ENCODE results near the gene TMEM244. TPM values are rescaled to one million over a fixed set of nuclear protein-coding genes. Genes with fewer than 3 reads are reported as not detected.

The TMEM244 gene
- total and polyA plus RNA-seq, 2 donors (not counting 3 experiments of a cell fraction or from before 2014, with no cell fraction given): not detected

GRCh38 chr6:129818251-129818650, 42.9 kb downstream of the TMEM244 start:
- intact Hi-C loops (cut with micrococcal nuclease) (no loop called here), dilution Hi-C loops (cut with MboI; ENCODE audit: extremely low pct_ligation_motif_present, low sequenced_read_pairs) (no loop called here)
- Histone ChIP-seq H3K9me3 (replicated peaks; ENCODE audit: control insufficient read depth, insufficient read depth, low read length) (no peaks in the 10 kb centered on the region), H3K4me1 (ENCODE audit: control insufficient read depth, extremely low read depth, insufficient read depth, low read length) (no peaks in the 10 kb centered on the region), H3K4me2 (ENCODE audit: insufficient read depth, low read length) (no peak overlapping the region), H3K36me3 (ENCODE audit: control insufficient read depth in 2 of 2, extremely low read depth in 1 of 2, insufficient read depth in 2 of 2, low read length in 2 of 2) (no peaks in the 10 kb centered on the region), H4K20me1 (replicated peaks; ENCODE audit: control insufficient read depth, extremely low read depth, insufficient read depth, low read length) (no peaks in the 10 kb centered on the region), H3K4me3 (replicated peaks in 1 of 3; ENCODE audit: insufficient read depth in 1 of 3, low read depth in 1 of 3, low read length in 3 of 3) (no peak overlapping the region), H3K79me2 (ENCODE audit: control insufficient read depth, insufficient read depth, low read length) (no peaks in the 10 kb centered on the region), H3K27me3 (ENCODE audit: control insufficient read depth in 2 of 2, insufficient read depth in 2 of 2, low read length in 2 of 2) (peaks cover 2 to 9% of the 10 kb centered on the region in 2 experiments), H2AFZ (ENCODE audit: low read depth, low read length) (no peak overlapping the region), H3K9ac (replicated peaks; ENCODE audit: extremely low read depth, insufficient read depth, low read length) (no peak overlapping the region), H3K27ac (ENCODE audit: insufficient read depth, low read depth, low read length) (no peak overlapping the region), H3K9me1 (replicated peaks; ENCODE audit: control insufficient read depth, extremely low read depth, insufficient read depth, low read length) (no peaks in the 10 kb centered on the region)
- no TSS peak for BruUV-seq (replicated peaks)
- ChIA-PET POLR2A (no interaction called here), CTCF (no interaction called here)
- TF ChIP-seq CTCF (IDR thresholded peaks at IDR 0.05; ENCODE audit: extremely low read depth in 1 of 2, insufficient read depth in 1 of 2, low read depth in 1 of 2, low read length in 2 of 2) (no peak), GATA2 (IDR thresholded peaks at IDR 0.05; ENCODE audit: insufficient read depth, insufficient read length, low read depth, low read length) (no peak), MAX (IDR thresholded peaks at IDR 0.05; ENCODE audit: insufficient read depth, insufficient read length) (no peak), POLR2A (IDR thresholded peaks at IDR 0.05; ENCODE audit: low read depth, low read length) (no peak), POLR2AphosphoS5 (IDR thresholded peaks at IDR 0.05; ENCODE audit: insufficient read depth, low read depth, low read length) (no peak), MYC (IDR thresholded peaks at IDR 0.05; ENCODE audit: low read depth, low read length) (no peak)
- FAIRE-seq (no peak), DNase-seq (ENCODE audit: low read depth, low spot score) (no peak)

GRCh38 chr6:129817821-129818220, 43.3 kb downstream of the TMEM244 start:
- FAIRE-seq (no peak), DNase-seq (ENCODE audit: low read depth, low spot score) (no peak)
- H4K20me1 ChIP-seq (replicated peaks; ENCODE audit: control insufficient read depth, extremely low read depth, insufficient read depth, low read length): no peaks in the 10 kb centered on the region
- no peaks in the 10 kb centered on the region for H3K9me3 ChIP-seq (replicated peaks; ENCODE audit: control insufficient read depth, insufficient read depth, low read length)
- H3K4me2 ChIP-seq (ENCODE audit: insufficient read depth, low read length): no peak overlapping the region
- no peak overlapping the region for H3K27ac ChIP-seq (ENCODE audit: insufficient read depth, low read depth, low read length)
- dilution Hi-C loops (cut with MboI; ENCODE audit: extremely low pct_ligation_motif_present, low sequenced_read_pairs): no loop called here
- intact Hi-C loops (cut with micrococcal nuclease): no loop called here
- H3K27me3 ChIP-seq (ENCODE audit: control insufficient read depth in 2 of 2, insufficient read depth in 2 of 2, low read length in 2 of 2): peaks cover 2 to 12% of the 10 kb centered on the region in 2 experiments
- no peaks in the 10 kb centered on the region for H3K9me1 ChIP-seq (replicated peaks; ENCODE audit: control insufficient read depth, extremely low read depth, insufficient read depth, low read length)
- no TSS peak for BruUV-seq (replicated peaks)
- H3K9ac ChIP-seq (replicated peaks; ENCODE audit: extremely low read depth, insufficient read depth, low read length): no peak overlapping the region
- TF ChIP-seq CTCF (IDR thresholded peaks at IDR 0.05; ENCODE audit: extremely low read depth in 1 of 2, insufficient read depth in 1 of 2, low read depth in 1 of 2, low read length in 2 of 2) (no peak), EZH2 (IDR thresholded peaks at IDR 0.05; ENCODE audit: borderline replicate concordance, low read depth, low read length, severe bottlenecking) (no peak), FOS (IDR thresholded peaks at IDR 0.05; ENCODE audit: borderline replicate concordance, insufficient read depth, low read length) (no peak), POLR2A (IDR thresholded peaks at IDR 0.05; ENCODE audit: low read depth, low read length) (no peak), MYC (IDR thresholded peaks at IDR 0.05; ENCODE audit: low read depth, low read length) (no peak)
- no peak overlapping the region for H3K4me3 ChIP-seq (replicated peaks in 1 of 3; ENCODE audit: insufficient read depth in 1 of 3, low read depth in 1 of 3, low read length in 3 of 3)
- no peaks in the 10 kb centered on the region for H3K4me1 ChIP-seq (ENCODE audit: control insufficient read depth, extremely low read depth, insufficient read depth, low read length)
- no peaks in the 10 kb centered on the region for H3K36me3 ChIP-seq (ENCODE audit: control insufficient read depth in 2 of 2, extremely low read depth in 1 of 2, insufficient read depth in 2 of 2, low read length in 2 of 2)
- ChIA-PET CTCF (no interaction called here), POLR2A (no interaction called here)
- no peaks in the 10 kb centered on the region for H3K79me2 ChIP-seq (ENCODE audit: control insufficient read depth, insufficient read depth, low read length)
- H2AFZ ChIP-seq (ENCODE audit: low read depth, low read length): no peak overlapping the region

All from endothelial cell of umbilical vein (primary cell).